Activated T-helper 1 cell treated with anti-CD3 and anti-CD28 coated beads, Interleukin-12 subunit alpha, Interleukin-12 subunit beta, Interleukin-2, Interleukin-4 antibody, amounts not matched to agents 30 ng/mL and 10 ng/mL and 1 ng/mL, durations not matched to agents 14 hours and 24 hours and 36 hours (primary cell): ENCODE data around the gene NEBL. TPM values are rescaled to one million over a fixed set of nuclear protein-coding genes. Genes with fewer than 3 reads are reported as not detected.

ENCODE experiments used
- DNase-seq: peaks from one replicate; pipeline ENCODE4 v3.0.0; 2021; ENCODE audit warnings: low spot score
- H3K27ac Mint-ChIP-seq: one replicate; pipeline ENCODE4 v1.8.0; 2021; ENCODE audit warnings: mild to moderate bottlenecking, mixed read lengths
- H3K27me3 Mint-ChIP-seq: one replicate; pipeline ENCODE4 v1.8.0; 2022; ENCODE audit warnings: mild to moderate bottlenecking, moderate library complexity, mixed read lengths; ENCODE audit not compliant: insufficient read depth
- H3K36me3 Mint-ChIP-seq: one replicate; pipeline ENCODE4 v1.8.0; 2021; ENCODE audit warnings: low read depth, mixed read lengths
- H3K4me1 Mint-ChIP-seq: one replicate; pipeline ENCODE4 v1.8.0; 2021; ENCODE audit warnings: low read depth, mixed read lengths
- H3K4me3 Mint-ChIP-seq: one replicate; pipeline ENCODE4 v1.8.0; 2021; ENCODE audit warnings: mild to moderate bottlenecking, moderate library complexity, mixed read lengths
- H3K9me3 Mint-ChIP-seq: one replicate; pipeline ENCODE4 v1.8.0; 2021; ENCODE audit warnings: mixed read lengths
- intact Hi-C: fragments of 100-400 bp; cut with micrococcal nuclease; formaldehyde crosslinking; loops from one replicate; pipeline ENCODE4 v1.15.1; 2024
- total RNA-seq: library from RNA; stranded (reverse); gene quantifications from 2 replicates; pipeline ENCODE4 v1.2.3, GENCODE V29; 2022

Gene NEBL
- total RNA-seq, 1 donor from 2014 or later = 0.18 TPM

GRCh38 chr10:20744821-20745220, 152.3 kb downstream of the NEBL start:
- no peaks in the 10 kb centered on the region for H3K4me1 Mint-ChIP-seq
- no peaks in the 10 kb centered on the region for H3K36me3 Mint-ChIP-seq
- intact Hi-C loops = no loop called here
- no peaks in the 10 kb centered on the region for H3K27me3 Mint-ChIP-seq
- H3K4me3 Mint-ChIP-seq = no peak overlapping the region
- no peak overlapping the region for H3K27ac Mint-ChIP-seq
- peaks cover 13% of the 10 kb centered on the region for H3K9me3 Mint-ChIP-seq
- no peak for DNase-seq

GRCh38 chr10:20743942-20744341, 153.2 kb downstream of the NEBL start:
- DNase-seq = no peak
- Mint-ChIP-seq H3K9me3 (peaks cover 14% of the 10 kb centered on the region), H3K36me3 (no peaks in the 10 kb centered on the region), H3K27ac (no peak overlapping the region), H3K27me3 (no peaks in the 10 kb centered on the region), H3K4me3 (no peak overlapping the region), H3K4me1 (no peaks in the 10 kb centered on the region)
- intact Hi-C loops = no loop called here

- peaks cover 10% of the 10 kb centered on the region for H3K9me3 Mint-ChIP-seq
- intact Hi-C loops = no loop called here
- no peaks in the 10 kb centered on the region for H3K4me1 Mint-ChIP-seq
- no peak for DNase-seq
- H3K27me3 Mint-ChIP-seq = no peaks in the 10 kb centered on the region
- no peaks in the 10 kb centered on the region for H3K36me3 Mint-ChIP-seq
- no peak overlapping the region for H3K27ac Mint-ChIP-seq
- no peak overlapping the region for H3K4me3 Mint-ChIP-seq
Measured at GRCh38 chr10:20742737-20743541, 154.2 kb downstream of the NEBL start.

- intact Hi-C loops = no loop called here
- no peak for DNase-seq
- H3K9me3 Mint-ChIP-seq = peaks cover 5% of the 10 kb centered on the region
- no peak overlapping the region for H3K4me3 Mint-ChIP-seq
- H3K27me3 Mint-ChIP-seq = no peaks in the 10 kb centered on the region
- H3K36me3 Mint-ChIP-seq = no peaks in the 10 kb centered on the region
- H3K4me1 Mint-ChIP-seq = no peaks in the 10 kb centered on the region
- no peak overlapping the region for H3K27ac Mint-ChIP-seq
Measured at GRCh38 chr10:20740120-20740519, 157.0 kb downstream of the NEBL start.

- peaks cover 13% of the 10 kb centered on the region for H3K9me3 Mint-ChIP-seq
- no peak for DNase-seq
- no peaks in the 10 kb centered on the region for H3K27me3 Mint-ChIP-seq
- no peak overlapping the region for H3K4me3 Mint-ChIP-seq
- H3K36me3 Mint-ChIP-seq = no peaks in the 10 kb centered on the region
- H3K4me1 Mint-ChIP-seq = no peaks in the 10 kb centered on the region
- H3K27ac Mint-ChIP-seq = no peak overlapping the region
- intact Hi-C loops = no loop called here
Measured at GRCh38 chr10:20737107-20737506, 160.0 kb downstream of the NEBL start.
